Activated naive CD8-positive, alpha-beta T cell treated with anti-CD3 and anti-CD28 coated beads, Interleukin-2, amount 10 ng/mL, durations not matched to agents 7 days and 5 days (primary cell): Measurements from ENCODE around the gene TBX5. TPM values are rescaled to one million over a fixed set of nuclear protein-coding genes. Genes with fewer than 3 reads are reported as not detected.
"Not testable (repeated sequence)": the region's sequence is repeated elsewhere in the genome, so short reads cannot be mapped to it uniquely, and the experiment has no call there.

Experiments
- ATAC-seq: fragments of 150-1000 bp; cut with Tn5 transposase; one replicate; pipeline ENCODE4 v1.10.0; 2021; ENCODE audit warnings: low read depth, moderate library complexity
- POLR2A ChIA-PET: fragments of 350-600 bp; sonication (Branson Sonifier 250); formaldehyde crosslinking; loops from one replicate; lab custom pipeline; 2021; ENCODE audit warnings: antibody characterized with exemption; lab: Charles Lee
- DNase-seq: peaks from one replicate; pipeline ENCODE4 v3.0.0; 2021
- H3K27ac Mint-ChIP-seq: one replicate; pipeline ENCODE4 v1.8.0; 2022; ENCODE audit warnings: mild to moderate bottlenecking, mixed read lengths
- H3K27me3 Mint-ChIP-seq: one replicate; pipeline ENCODE4 v1.8.0; 2022; ENCODE audit warnings: mild to moderate bottlenecking, moderate library complexity, mixed read lengths
- H3K36me3 Mint-ChIP-seq: one replicate; pipeline ENCODE4 v1.8.0; 2021; ENCODE audit warnings: mild to moderate bottlenecking, mixed read lengths
- H3K4me1 Mint-ChIP-seq: one replicate; pipeline ENCODE4 v1.8.0; 2021; ENCODE audit warnings: mixed read lengths
- H3K4me3 Mint-ChIP-seq: one replicate; pipeline ENCODE4 v1.8.0; 2022; ENCODE audit warnings: mild to moderate bottlenecking, moderate library complexity, mixed read lengths
- H3K9me3 Mint-ChIP-seq: one replicate; pipeline ENCODE4 v1.8.0; 2021; ENCODE audit warnings: mixed read lengths
- total RNA-seq, 2 experiments: library from RNA; stranded (reverse); gene quantifications; one replicate each; pipeline ENCODE4 v1.2.3, GENCODE V29; 2021

Gene TBX5
- total RNA-seq, 2 experiments from 2014 or later = not detected

DNA sequence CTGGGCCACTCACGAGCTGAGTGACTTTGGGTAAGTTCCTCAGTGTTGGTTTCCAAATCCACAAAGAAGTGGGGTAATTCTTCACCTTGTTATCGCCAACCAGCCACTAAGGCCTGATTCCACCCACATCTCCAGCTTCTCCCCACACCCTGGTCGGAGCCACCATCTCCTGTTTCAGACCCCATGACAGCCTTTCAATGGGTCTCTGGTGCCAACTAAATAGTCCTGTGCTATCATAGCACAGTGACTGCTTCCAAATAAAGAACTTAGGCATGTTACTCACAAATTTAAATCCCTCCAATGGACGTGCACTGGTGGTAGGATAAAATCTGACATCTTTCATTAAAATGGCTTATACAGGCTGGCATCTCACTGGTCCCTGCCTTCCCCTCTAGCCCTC is 44.0 kb downstream of the TBX5 start:
- no peak overlapping the region for H3K4me3 Mint-ChIP-seq
- no peak overlapping the region for H3K27ac Mint-ChIP-seq
- H3K36me3 Mint-ChIP-seq = no peaks in the 10 kb centered on the region
- H3K9me3 Mint-ChIP-seq = peaks cover 3% of the 10 kb centered on the region
- POLR2A ChIA-PET = no interaction called here
- ATAC-seq (no peak), DNase-seq (no peak)
- H3K27me3 Mint-ChIP-seq = peaks cover 2% of the 10 kb centered on the region
- H3K4me1 Mint-ChIP-seq = no peaks in the 10 kb centered on the region

DNA sequence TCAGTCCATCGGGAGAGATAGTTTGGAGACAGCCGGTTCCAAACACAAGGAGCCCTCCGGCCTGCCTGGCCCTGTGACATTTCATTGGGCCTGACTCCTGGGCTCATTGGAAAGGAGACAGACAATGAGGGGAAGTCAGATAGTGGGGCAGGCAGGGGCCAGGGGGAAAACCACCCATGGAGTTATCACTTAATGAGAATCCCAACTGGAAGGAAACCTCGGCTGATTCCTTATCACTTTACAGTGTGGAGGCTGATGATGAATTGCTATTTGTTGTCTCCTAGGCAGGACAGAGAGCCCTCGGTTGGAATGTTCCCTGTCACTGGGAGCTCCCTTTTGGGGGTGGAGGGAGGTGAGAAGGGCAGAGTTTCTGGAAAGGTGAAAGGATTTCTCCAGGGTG is 44.4 kb downstream of the TBX5 start:
- Mint-ChIP-seq H3K36me3 (no peaks in the 10 kb centered on the region), H3K27ac (no peak overlapping the region), H3K4me3 (no peak overlapping the region), H3K9me3 (peaks cover 2% of the 10 kb centered on the region), H3K4me1 (no peaks in the 10 kb centered on the region), H3K27me3 (peaks cover 2% of the 10 kb centered on the region)
- DNase-seq (no peak), ATAC-seq (no peak)
- POLR2A ChIA-PET = no interaction called here

- DNase-seq (no peak), ATAC-seq (no peak)
- peaks cover 2% of the 10 kb centered on the region for H3K9me3 Mint-ChIP-seq
- H3K4me3 Mint-ChIP-seq = no peak overlapping the region
- no peaks in the 10 kb centered on the region for H3K4me1 Mint-ChIP-seq
- H3K36me3 Mint-ChIP-seq = no peaks in the 10 kb centered on the region
- H3K27me3 Mint-ChIP-seq = peaks cover 2% of the 10 kb centered on the region
- H3K27ac Mint-ChIP-seq = no peak overlapping the region
- POLR2A ChIA-PET = no interaction called here
These were observed 45.5 kb downstream of the TBX5 start for GRCh38 chr12:114360485-114360884.

GRCh38 chr12:114355389-114356088 is 50.4 kb downstream of the TBX5 start:
- POLR2A ChIA-PET = no interaction called here
- Mint-ChIP-seq H3K4me3 (no peak overlapping the region), H3K27ac (no peak overlapping the region), H3K27me3 (no peaks in the 10 kb centered on the region), H3K36me3 (no peaks in the 10 kb centered on the region), H3K4me1 (no peaks in the 10 kb centered on the region), H3K9me3 (peaks cover 2% of the 10 kb centered on the region)
- no peak for ATAC-seq
- no peak for DNase-seq

DNA sequence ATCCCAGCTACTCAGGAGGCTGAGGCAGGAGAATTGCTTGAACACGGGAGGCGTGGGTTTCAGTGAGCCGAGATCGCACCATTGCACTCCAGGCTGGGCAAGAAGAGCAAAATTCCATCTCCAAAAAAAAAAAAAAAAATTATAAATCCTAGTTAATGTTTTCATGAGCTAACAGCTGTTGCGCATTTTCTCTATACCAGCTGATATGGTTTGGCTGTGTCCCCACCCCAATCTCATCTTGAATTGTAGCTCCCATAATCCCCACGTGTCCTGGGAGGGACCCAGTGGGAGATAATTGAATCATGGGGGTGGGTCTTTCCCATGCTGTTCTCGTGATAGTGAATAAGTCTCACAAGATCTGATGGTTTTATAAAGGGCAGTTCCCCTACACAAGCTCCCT is 56.7 kb downstream of the TBX5 start:
- DNase-seq, H3K27me3 Mint-ChIP-seq, ATAC-seq, H3K9me3 Mint-ChIP-seq, H3K27ac Mint-ChIP-seq, H3K4me1 Mint-ChIP-seq, POLR2A ChIA-PET, H3K36me3 Mint-ChIP-seq, H3K4me3 Mint-ChIP-seq: not testable (repeated sequence)

DNA sequence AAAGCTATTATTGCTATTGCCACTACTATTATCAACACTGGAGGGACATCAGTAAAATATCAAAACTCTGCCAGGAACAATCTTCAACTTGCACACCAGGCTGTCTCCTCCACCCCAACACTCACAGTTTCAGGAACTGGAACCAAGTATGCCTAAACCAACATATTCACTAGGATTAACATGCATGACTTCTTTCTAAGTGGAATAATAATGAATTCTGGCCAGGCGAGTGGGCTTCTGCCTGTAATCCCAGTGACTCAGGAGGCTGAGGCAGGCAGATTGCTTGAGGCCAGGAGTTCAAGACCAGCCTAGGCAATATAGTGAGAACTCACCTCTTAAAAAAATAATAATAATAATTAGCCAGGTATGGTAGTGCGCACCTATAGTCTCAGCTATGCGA is 58.1 kb downstream of the TBX5 start:
- DNase-seq (no peak), ATAC-seq (no peak)
- Mint-ChIP-seq H3K36me3 (no peaks in the 10 kb centered on the region), H3K4me3 (no peak overlapping the region), H3K27ac (no peak overlapping the region), H3K9me3 (no peaks in the 10 kb centered on the region), H3K27me3 (no peaks in the 10 kb centered on the region), H3K4me1 (no peaks in the 10 kb centered on the region)
- POLR2A ChIA-PET = no interaction called here

DNA sequence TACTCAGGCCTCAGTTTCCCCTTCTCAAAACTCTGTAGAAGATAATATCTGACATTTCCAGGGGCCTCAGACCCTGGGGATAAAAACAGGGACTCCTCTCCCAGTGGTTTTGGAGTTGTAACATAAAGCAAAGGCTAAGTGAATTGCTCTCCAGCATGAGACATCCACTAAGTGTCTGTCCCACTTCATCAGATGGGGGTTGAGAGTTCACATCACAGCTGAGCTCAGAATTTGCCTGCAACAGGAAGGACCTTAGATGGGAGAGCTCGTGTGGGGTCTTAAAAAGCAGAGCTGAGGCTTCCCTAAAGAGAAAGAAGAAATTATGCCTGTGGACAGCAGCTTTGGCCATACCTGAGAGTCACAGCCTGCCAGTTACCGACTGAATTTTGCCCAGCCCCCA is 61.1 kb downstream of the TBX5 start:
- POLR2A ChIA-PET = no interaction called here
- no peak overlapping the region for H3K4me3 Mint-ChIP-seq
- H3K36me3 Mint-ChIP-seq = no peaks in the 10 kb centered on the region
- ATAC-seq = no peak
- no peaks in the 10 kb centered on the region for H3K27me3 Mint-ChIP-seq
- DNase-seq = no peak
- H3K4me1 Mint-ChIP-seq = no peaks in the 10 kb centered on the region
- H3K27ac Mint-ChIP-seq = no peak overlapping the region
- no peaks in the 10 kb centered on the region for H3K9me3 Mint-ChIP-seq

- POLR2A ChIA-PET = no interaction called here
- no peak for ATAC-seq
These were observed 61.7 kb downstream of the TBX5 start for GRCh38 chr12:114344303-114344663.

DNA sequence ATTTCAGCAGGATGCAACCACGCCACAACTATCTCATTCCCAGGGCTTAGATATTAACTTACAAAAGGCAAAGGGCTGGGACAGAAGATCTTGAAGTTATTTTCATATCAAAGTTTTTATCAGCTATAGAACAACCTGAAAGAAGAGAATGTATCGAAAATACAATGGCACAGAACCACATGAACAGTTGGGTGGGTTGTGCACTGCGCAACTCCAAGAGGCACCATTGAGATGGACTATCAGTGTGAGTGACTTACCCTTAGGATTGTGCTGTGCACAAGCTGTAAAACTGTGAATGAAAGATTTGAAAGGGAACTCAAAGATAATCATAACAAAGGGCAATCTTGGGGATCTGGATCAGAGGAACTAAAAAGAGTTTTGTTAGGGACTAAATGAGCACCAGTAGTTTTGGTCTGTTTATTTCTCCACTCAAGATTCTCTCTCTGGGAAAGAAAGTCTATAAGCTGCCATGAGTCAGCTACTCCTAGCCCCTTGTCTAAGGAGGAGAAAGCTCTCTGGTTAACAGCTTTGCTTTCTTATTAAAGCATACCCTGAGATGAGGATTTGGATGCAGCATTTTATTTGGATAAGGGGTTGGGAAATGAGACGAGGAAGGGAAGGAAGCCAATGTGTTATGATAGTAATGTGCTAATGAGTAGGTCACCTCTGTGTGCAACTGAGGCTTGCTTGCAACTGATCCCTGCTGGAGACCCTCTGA is 62.2 kb downstream of the TBX5 start:
- Mint-ChIP-seq H3K4me3 (no peak overlapping the region), H3K36me3 (no peaks in the 10 kb centered on the region), H3K27me3 (no peaks in the 10 kb centered on the region), H3K27ac (no peak overlapping the region), H3K4me1 (no peaks in the 10 kb centered on the region), H3K9me3 (no peaks in the 10 kb centered on the region)
- POLR2A ChIA-PET = no interaction called here
- no peak for ATAC-seq
- no peak for DNase-seq

More at GRCh38 chr12:114344303-114344663, 61.7 kb downstream of the TBX5 start:
- Mint-ChIP-seq H3K4me1 (no peaks in the 10 kb centered on the region), H3K9me3 (no peaks in the 10 kb centered on the region), H3K36me3 (no peaks in the 10 kb centered on the region), H3K27me3 (no peaks in the 10 kb centered on the region), H3K27ac (no peak overlapping the region), H3K4me3 (no peak overlapping the region)
- no peak for DNase-seq

GRCh38 chr12:114342656-114343055 is 63.3 kb downstream of the TBX5 start:
- DNase-seq = no peak
- Mint-ChIP-seq H3K27ac (no peak overlapping the region), H3K4me3 (no peak overlapping the region), H3K27me3 (no peaks in the 10 kb centered on the region), H3K36me3 (no peaks in the 10 kb centered on the region), H3K4me1 (no peaks in the 10 kb centered on the region), H3K9me3 (no peaks in the 10 kb centered on the region)
- no peak for ATAC-seq
- POLR2A ChIA-PET = no interaction called here

DNA sequence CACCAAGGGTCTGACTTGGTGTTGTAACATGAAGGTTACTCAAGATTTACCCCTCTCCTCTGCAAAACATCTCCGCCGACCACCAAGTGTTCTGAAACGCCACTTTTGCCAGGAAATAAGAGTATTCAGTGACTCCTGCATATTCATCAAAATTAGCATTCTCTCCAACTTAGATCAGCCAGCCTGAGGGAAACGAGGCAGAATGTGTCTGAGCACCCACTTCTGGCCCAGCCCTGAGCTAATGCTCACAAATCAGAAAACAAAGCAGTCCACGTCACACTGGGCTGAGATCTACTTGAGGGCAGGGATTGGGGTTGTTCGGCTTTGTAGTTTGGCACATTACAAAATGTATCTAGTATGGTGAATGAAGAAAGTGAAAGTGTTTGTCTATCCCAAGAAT is 64.3 kb downstream of the TBX5 start:
- H3K9me3 Mint-ChIP-seq = no peaks in the 10 kb centered on the region
- H3K36me3 Mint-ChIP-seq = no peaks in the 10 kb centered on the region
- H3K4me3 Mint-ChIP-seq = no peak overlapping the region
- ATAC-seq (no peak), DNase-seq (no peak)
- H3K4me1 Mint-ChIP-seq = no peaks in the 10 kb centered on the region
- no peaks in the 10 kb centered on the region for H3K27me3 Mint-ChIP-seq
- no peak overlapping the region for H3K27ac Mint-ChIP-seq
- POLR2A ChIA-PET = no interaction called here

GRCh38 chr12:114340231-114340630 is 65.7 kb downstream of the TBX5 start:
- H3K27ac Mint-ChIP-seq = no peak overlapping the region
- no peaks in the 10 kb centered on the region for H3K27me3 Mint-ChIP-seq
- DNase-seq = no peak
- no peak for ATAC-seq
- POLR2A ChIA-PET = no interaction called here
- H3K36me3 Mint-ChIP-seq = no peaks in the 10 kb centered on the region
- H3K9me3 Mint-ChIP-seq = no peaks in the 10 kb centered on the region
- H3K4me1 Mint-ChIP-seq = no peaks in the 10 kb centered on the region
- no peak overlapping the region for H3K4me3 Mint-ChIP-seq

- POLR2A ChIA-PET = no interaction called here
- Mint-ChIP-seq H3K9me3 (no peaks in the 10 kb centered on the region), H3K4me3 (no peak overlapping the region), H3K27ac (no peak overlapping the region), H3K4me1 (no peaks in the 10 kb centered on the region), H3K36me3 (no peaks in the 10 kb centered on the region), H3K27me3 (no peaks in the 10 kb centered on the region)
- DNase-seq (no peak), ATAC-seq (no peak)
These were observed 66.3 kb downstream of the TBX5 start for GRCh38 chr12:114339626-114340025.

- POLR2A ChIA-PET = no interaction called here
- Mint-ChIP-seq H3K27me3 (no peaks in the 10 kb centered on the region), H3K9me3 (peaks cover 3% of the 10 kb centered on the region), H3K27ac (no peak overlapping the region), H3K36me3 (no peaks in the 10 kb centered on the region), H3K4me3 (no peak overlapping the region), H3K4me1 (no peaks in the 10 kb centered on the region)
- no peak for ATAC-seq
- no peak for DNase-seq
These were observed 70.3 kb downstream of the TBX5 start for GRCh38 chr12:114335607-114336006.
